GM12878 (cell line): ENCODE results near the gene PPME1. TPM values are rescaled to one million over a fixed set of nuclear protein-coding genes. Genes with fewer than 3 reads are reported as not detected.

Experiments
- ATAC-seq: fragments of 200-7000 bp; cut with Tn5 transposase; 3 replicates; pipeline ENCODE4 v1.9.1; 2020; ENCODE audit warnings: mild to moderate bottlenecking, moderate library complexity
- BruUV-seq: library from RNA; stranded (reverse); fragments of 400-500 nt; replicated peaks from 2 replicates; lab custom pipeline; 2021; lab: Mats Ljungman, UMichigan
- CTCF ChIA-PET: fragments of 300-600 bp; sonication (Branson Sonifier 250); formaldehyde crosslinking; extraction: SDS; loops from one replicate; lab custom pipeline; 2021; ENCODE audit warnings: inconsistent platforms; lab: Yijun Ruan, JAX
- POLR2A ChIA-PET: fragments of 350-600 bp; formaldehyde crosslinking; extraction: SDS; loops from one replicate; lab custom pipeline; 2021; ENCODE audit warnings: inconsistent platforms; lab: Charles Lee
- RAD21 ChIA-PET: fragments of 300-600 bp; sonication (Branson Sonifier 250); formaldehyde crosslinking; loops from one replicate; lab custom pipeline; 2023; ENCODE audit warnings: antibody characterized with exemption; ENCODE audit not compliant: unreplicated experiment; lab: Charles Lee
- SMC1A ChIA-PET: fragments of 300-600 bp; sonication (Branson Sonifier 250); formaldehyde crosslinking; loops from one replicate; lab custom pipeline; 2023; ENCODE audit not compliant: unreplicated experiment, uncharacterized antibody; lab: Charles Lee
- DNase-seq: peaks from one replicate; pipeline ENCODE4 v3.0.0-alpha.2; 2011; ENCODE audit warnings: low read depth, low spot score
- FAIRE-seq: peaks from 3 replicates; lab custom pipeline; 2011; peaks lifted over from hg19 to GRCh38; lab: Jason Lieb, UNC
- H2AFZ ChIP-seq: 2 replicates; pipeline ENCODE4 v1.6.0; 2011; ENCODE audit warnings: low read depth, low read length, control low read depth; ENCODE audit not compliant: control insufficient read depth
- H3K27ac ChIP-seq: 2 replicates; pipeline ENCODE4 v1.5.1; 2011; ENCODE audit warnings: control low read depth; ENCODE audit not compliant: control insufficient read depth, insufficient read depth
- H3K27me3 ChIP-seq, 2 experiments: replicated peaks in 1 of 2; 2 replicates each; pipeline versions ENCODE4 v1.6.0 to v1.6.1; 2011; ENCODE audit warnings: low read length in 1 of 2; ENCODE audit not compliant: control insufficient read depth in 2 of 2, insufficient read depth in 2 of 2
- H3K36me3 ChIP-seq, 2 experiments: 2 replicates each; pipeline ENCODE4 v1.5.1; 2011; ENCODE audit warnings: low read length in 1 of 2; ENCODE audit not compliant: control insufficient read depth in 2 of 2, insufficient read depth in 2 of 2
- H3K4me1 ChIP-seq: 2 replicates; pipeline ENCODE4 v1.6.1; 2011; ENCODE audit warnings: mild to moderate bottlenecking, low read length, moderate library complexity, mixed read lengths; ENCODE audit not compliant: control insufficient read depth, insufficient read depth
- H3K4me2 ChIP-seq: 2 replicates; pipeline ENCODE4 v1.6.0; 2011; ENCODE audit warnings: control low read depth; ENCODE audit not compliant: control insufficient read depth, insufficient read depth
- H3K4me3 ChIP-seq: fragments of 200-600 bp; sonication (generic); 2 replicates; pipeline ENCODE4 v1.5.1; 2016
- H3K79me2 ChIP-seq: 2 replicates; pipeline ENCODE4 v1.6.0; 2011; ENCODE audit warnings: low read length; ENCODE audit not compliant: control insufficient read depth, insufficient read depth
- H3K9ac ChIP-seq: 2 replicates; pipeline ENCODE4 v1.8.0; 2011; ENCODE audit warnings: low read length, control low read depth, mixed read lengths; ENCODE audit not compliant: control insufficient read depth, insufficient read depth
- H3K9me3 ChIP-seq: replicated peaks from 3 replicates; pipeline ENCODE4 v1.5.1; 2011; ENCODE audit warnings: mild to moderate bottlenecking, low read length; ENCODE audit not compliant: control insufficient read depth, insufficient read depth
- H4K20me1 ChIP-seq: 2 replicates; pipeline ENCODE4 v1.6.0; 2011; ENCODE audit not compliant: control insufficient read depth, insufficient read depth
- EED ChIP-seq: sonication (generic); IDR thresholded peaks from 2 replicates; pipeline ENCODE4 v1.6.1; 2016; ENCODE audit warnings: antibody characterized with exemption, low read depth
- MEF2A ChIP-seq: IDR thresholded peaks from 2 replicates; pipeline ENCODE4 v1.6.1; 2011; ENCODE audit warnings: low read depth, mild to moderate bottlenecking, low read length, moderate library complexity; ENCODE audit not compliant: insufficient read depth
- NFYA ChIP-seq: IDR thresholded peaks from 2 replicates; pipeline ENCODE4 v1.6.1; 2011; ENCODE audit warnings: low read depth, mild to moderate bottlenecking, low read length, improper control_type of control experiment, borderline replicate concordance
- SIX5 ChIP-seq: IDR thresholded peaks from 2 replicates; pipeline ENCODE4 v1.6.1; 2011; ENCODE audit warnings: mild to moderate bottlenecking, low read depth, low read length, moderate library complexity; ENCODE audit not compliant: severe bottlenecking
- SP1 ChIP-seq: IDR thresholded peaks from one replicate; pipeline ENCODE4 v1.6.1; 2011; ENCODE audit warnings: low read depth, low read length
- SREBF1 ChIP-seq: IDR thresholded peaks from 2 replicates; pipeline ENCODE4 v1.6.1; 2012; ENCODE audit warnings: mild to moderate bottlenecking, low read length
- TBL1XR1 ChIP-seq: IDR thresholded peaks from 2 replicates; pipeline ENCODE4 v1.6.1; 2012; ENCODE audit warnings: low read depth, low read length, improper control_type of control experiment
- WGBS: methylation state at CpG from one replicate; pipeline ENCODE4 v1.1.6; 2016; ENCODE audit warnings: low lambda C conversion rate; ENCODE audit not compliant: insufficient replicate concordance, insufficient coverage; ENCODE audit errors: missing lambda C conversion rate; 5-methylcytosine and 5-hydroxymethylcytosine counted together
- in situ Hi-C: fragments of 300-500 bp; cut with MboI; formaldehyde crosslinking; loops from 9 replicates; pipeline ENCODE4 v1.14.3; 2018; ENCODE audit warnings: mixed read lengths
- intact Hi-C: fragments of 100-400 bp; cut with micrococcal nuclease; formaldehyde crosslinking; loops from one replicate; pipeline ENCODE4 v1.14.2; 2022; ENCODE audit not compliant: unreplicated experiment
- polyA plus RNA-seq, 11 experiments: library from polyadenylated mRNA; depleted of rRNA in 4 of 11; unstranded in 6 of 11; stranded (reverse) in 5 of 11; fragments of >200 nt; fragmentation: Nextera tagmentation in 4 of 11; fragmentation: Illumina TruSeq in 1 of 11; extraction: Ambion mirVana in 4 of 11; extraction: Trizol in 1 of 11; gene quantifications; 1 replicate in 1 of 11; 2 replicates in 10 of 11; pipeline versions ENCODE4 v1.2.1 to v1.2.3, GENCODE V29; 2011 to 2016; ENCODE audit warnings: inconsistent platforms in 2 of 11, missing spikeins in 2 of 11, low read depth in 1 of 11
- total RNA-seq, 4 experiments: library from RNA; depleted of rRNA in 3 of 4; stranded (reverse); fragments of >200 nt in 3 of 4; fragmentation: Illumina TruSeq in 1 of 4; extraction: Trizol in 1 of 4; gene quantifications; 2 replicates each; pipeline versions ENCODE4 v1.2.1 to v1.2.3, GENCODE V29; 2013 to 2021
- TF ChIP-seq, protein P1 (sequence below): fragments of 450-650 bp; formaldehyde crosslinking; IDR thresholded peaks from 2 replicates; pipeline ENCODE4 v1.4.0; 2022; ENCODE audit warnings: mild to moderate bottlenecking, moderate library complexity
- TF ChIP-seq, protein P2 (sequence below): IDR thresholded peaks from 2 replicates; pipeline ENCODE4 v1.6.1; 2012; ENCODE audit warnings: low read depth, low read length, improper control_type of control experiment
- TF ChIP-seq, protein P3 (sequence below): fragments of 450-650 bp; IDR thresholded peaks from 2 replicates; pipeline ENCODE4 v1.6.1; 2014; ENCODE audit warnings: mild to moderate bottlenecking

Gene PPME1
- total and polyA plus RNA-seq, 10 of the 15 experiments (the other 5 are each of a cell fraction or from before 2014, with no cell fraction given) = 3.1 to 51.4 (median 20.8) TPM

DNA sequence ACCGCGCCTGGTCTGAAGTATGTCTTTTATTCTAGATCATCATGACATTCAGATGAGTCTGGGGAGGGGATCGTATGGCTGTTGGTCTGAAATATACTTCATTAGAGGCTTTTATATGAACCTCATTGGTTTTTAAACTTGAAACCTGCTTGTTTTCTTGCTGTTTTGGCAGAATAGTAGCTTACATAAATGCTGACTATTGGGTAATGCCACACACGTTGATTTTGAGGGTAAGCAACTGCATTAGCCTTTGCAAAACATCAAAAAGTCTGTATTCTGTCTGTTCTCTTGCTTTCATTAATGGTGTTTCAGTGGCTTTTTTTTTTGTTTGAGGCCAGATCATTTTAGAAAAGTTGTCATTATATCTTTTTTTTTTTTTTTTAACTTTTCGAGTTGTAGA lies 14.2 kb downstream of the PPME1 start:
- TF ChIP-seq, protein P1, sequence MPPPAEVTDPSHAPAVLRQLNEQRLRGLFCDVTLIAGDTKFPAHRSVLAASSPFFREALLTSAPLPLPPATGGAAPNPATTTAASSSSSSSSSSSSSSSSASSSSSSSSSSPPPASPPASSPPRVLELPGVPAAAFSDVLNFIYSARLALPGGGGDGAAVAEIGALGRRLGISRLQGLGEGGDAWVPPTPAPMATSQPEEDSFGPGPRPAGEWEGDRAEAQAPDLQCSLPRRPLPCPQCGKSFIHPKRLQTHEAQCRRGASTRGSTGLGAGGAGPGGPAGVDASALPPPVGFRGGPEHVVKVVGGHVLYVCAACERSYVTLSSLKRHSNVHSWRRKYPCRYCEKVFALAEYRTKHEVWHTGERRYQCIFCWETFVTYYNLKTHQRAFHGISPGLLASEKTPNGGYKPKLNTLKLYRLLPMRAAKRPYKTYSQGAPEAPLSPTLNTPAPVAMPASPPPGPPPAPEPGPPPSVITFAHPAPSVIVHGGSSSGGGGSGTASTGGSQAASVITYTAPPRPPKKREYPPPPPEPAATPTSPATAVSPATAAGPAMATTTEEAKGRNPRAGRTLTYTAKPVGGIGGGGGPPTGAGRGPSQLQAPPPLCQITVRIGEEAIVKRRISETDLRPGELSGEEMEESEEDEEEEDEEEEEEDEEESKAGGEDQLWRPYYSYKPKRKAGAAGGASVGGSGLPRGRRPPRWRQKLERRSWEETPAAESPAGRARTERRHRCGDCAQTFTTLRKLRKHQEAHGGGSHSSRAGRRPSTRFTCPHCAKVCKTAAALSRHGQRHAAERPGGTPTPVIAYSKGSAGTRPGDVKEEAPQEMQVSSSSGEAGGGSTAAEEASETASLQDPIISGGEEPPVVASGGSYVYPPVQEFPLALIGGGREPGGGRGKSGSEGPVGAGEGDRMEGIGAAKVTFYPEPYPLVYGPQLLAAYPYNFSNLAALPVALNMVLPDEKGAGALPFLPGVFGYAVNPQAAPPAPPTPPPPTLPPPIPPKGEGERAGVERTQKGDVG = no peak
- ATAC-seq (no peak), DNase-seq (no peak), FAIRE-seq (no peak)
- Histone ChIP-seq H3K27me3 (no peaks in the 10 kb centered on the region), H3K4me3 (no peak overlapping the region), H3K79me2 (peaks cover 24% of the 10 kb centered on the region), H3K4me2 (no peak overlapping the region), H3K27ac (no peak overlapping the region), H3K36me3 (no peaks in the 10 kb centered on the region; a peak in 2 of 4 replicates), H2AFZ (no peak overlapping the region), H4K20me1 (no peaks in the 10 kb centered on the region), H3K9me3 (no peaks in the 10 kb centered on the region; the same call in 2 of the 3 replicates), H3K4me1 (no peaks in the 10 kb centered on the region), H3K9ac (no peak overlapping the region)
- in situ Hi-C loops (no loop called here), intact Hi-C loops (no loop called here)
- SMC1A ChIA-PET = interaction anchor here (0.8 to 4.2 kb wide), 5 partner anchors 10 to 38 kb away, joined by 3 to 18 read pairs (median 8); partner anchors contain the start of genes C2CD3 and PPME1
- RAD21 ChIA-PET = interaction anchor here (1.0 kb wide), 1 partner anchor 9 kb away, joined by 3 read pairs; no protein-coding TSS in a partner anchor
- BruUV-seq = no TSS peak
- POLR2A ChIA-PET = no interaction called here
- CTCF ChIA-PET = interaction anchor here (1.4 to 2.9 kb wide), 3 partner anchors 9 to 11 kb away, joined by 5 to 15 read pairs (median 8); no protein-coding TSS in a partner anchor
- 75% methylated on average over 4 of the region's 5 CpGs for WGBS

DNA sequence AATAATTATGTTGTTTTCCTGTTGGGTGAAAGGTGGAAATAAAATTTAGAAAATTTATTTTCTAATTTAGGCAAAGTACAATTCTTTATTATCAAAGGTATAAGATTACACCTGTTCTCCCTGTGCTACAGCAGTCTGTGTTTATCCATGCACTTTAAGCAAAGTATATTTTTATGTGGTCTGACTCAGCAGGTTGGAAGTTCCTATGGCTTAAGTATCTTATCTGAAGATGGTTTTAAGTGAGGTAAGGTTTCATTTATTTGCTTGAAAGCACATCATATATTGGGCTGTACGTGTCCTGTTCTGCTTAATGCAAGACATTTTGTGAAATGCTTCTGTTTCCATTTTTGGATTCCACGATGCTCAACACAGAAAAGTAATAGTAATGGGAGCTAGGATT lies 14.6 kb downstream of the PPME1 start:
- H3K9me3 ChIP-seq = no peaks in the 10 kb centered on the region; the same call in 2 of the 3 replicates
- POLR2A ChIA-PET = interaction anchor here (1.3 to 1.4 kb wide), 2 partner anchors 14 to 15 kb away, joined by 3 read pairs; partner anchors contain the start of genes C2CD3 and PPME1
- CTCF ChIA-PET = interaction anchor here (1.4 to 2.9 kb wide), 2 partner anchors 10 kb away, joined by 5 to 15 read pairs; no protein-coding TSS in a partner anchor
- H3K4me2 ChIP-seq = no peak overlapping the region
- intact Hi-C loops = no loop called here
- H3K9ac ChIP-seq = no peak overlapping the region
- no peak overlapping the region for H2AFZ ChIP-seq
- H3K27me3 ChIP-seq = no peaks in the 10 kb centered on the region
- in situ Hi-C loops = no loop called here
- H4K20me1 ChIP-seq = no peaks in the 10 kb centered on the region
- H3K36me3 ChIP-seq = no peaks in the 10 kb centered on the region; a peak in 2 of 4 replicates
- WGBS = 95% methylated on average over 2 of the region's 2 CpGs
- SMC1A ChIA-PET = interaction anchor here (4.2 kb wide), 1 partner anchor 9 kb away, joined by 18 read pairs; no protein-coding TSS in a partner anchor
- H3K4me1 ChIP-seq = no peaks in the 10 kb centered on the region
- DNase-seq (no peak), FAIRE-seq (no peak), ATAC-seq (no peak)
- H3K27ac ChIP-seq = no peak overlapping the region
- RAD21 ChIA-PET = interaction anchor here (1.0 kb wide), 1 partner anchor 10 kb away, joined by 3 read pairs; no protein-coding TSS in a partner anchor
- no TSS peak for BruUV-seq
- H3K4me3 ChIP-seq = no peak overlapping the region
- peaks cover 21% of the 10 kb centered on the region for H3K79me2 ChIP-seq
- no peak for TF ChIP-seq SREBF1
- no peak for TF ChIP-seq SIX5
- no peak for TF ChIP-seq EED
- TF ChIP-seq, protein P2, sequence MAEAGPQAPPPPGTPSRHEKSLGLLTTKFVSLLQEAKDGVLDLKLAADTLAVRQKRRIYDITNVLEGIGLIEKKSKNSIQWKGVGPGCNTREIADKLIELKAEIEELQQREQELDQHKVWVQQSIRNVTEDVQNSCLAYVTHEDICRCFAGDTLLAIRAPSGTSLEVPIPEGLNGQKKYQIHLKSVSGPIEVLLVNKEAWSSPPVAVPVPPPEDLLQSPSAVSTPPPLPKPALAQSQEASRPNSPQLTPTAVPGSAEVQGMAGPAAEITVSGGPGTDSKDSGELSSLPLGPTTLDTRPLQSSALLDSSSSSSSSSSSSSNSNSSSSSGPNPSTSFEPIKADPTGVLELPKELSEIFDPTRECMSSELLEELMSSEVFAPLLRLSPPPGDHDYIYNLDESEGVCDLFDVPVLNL = no peak
- TF ChIP-seq NFYA = no peak
- TF ChIP-seq, protein P3, sequence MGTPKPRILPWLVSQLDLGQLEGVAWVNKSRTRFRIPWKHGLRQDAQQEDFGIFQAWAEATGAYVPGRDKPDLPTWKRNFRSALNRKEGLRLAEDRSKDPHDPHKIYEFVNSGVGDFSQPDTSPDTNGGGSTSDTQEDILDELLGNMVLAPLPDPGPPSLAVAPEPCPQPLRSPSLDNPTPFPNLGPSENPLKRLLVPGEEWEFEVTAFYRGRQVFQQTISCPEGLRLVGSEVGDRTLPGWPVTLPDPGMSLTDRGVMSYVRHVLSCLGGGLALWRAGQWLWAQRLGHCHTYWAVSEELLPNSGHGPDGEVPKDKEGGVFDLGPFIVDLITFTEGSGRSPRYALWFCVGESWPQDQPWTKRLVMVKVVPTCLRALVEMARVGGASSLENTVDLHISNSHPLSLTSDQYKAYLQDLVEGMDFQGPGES = no peak
- no peak for TF ChIP-seq MEF2A
- no peak for TF ChIP-seq SP1
- TF ChIP-seq TBL1XR1 = no peak
